Measurements from ENCODE around the gene CYBC1.
A peak's percentile ranks its signal among the peaks of the same experiment; 100 is the strongest.

GRCh38 chr17:82494236-82495055 is 43.9 kb upstream of the CYBC1 start:
- TF ChIP-seq NFRKB (IDR thresholded peaks at IDR 0.05) = no peak
- no peak for TF ChIP-seq SP1 (IDR thresholded peaks at IDR 0.05)
- TF ChIP-seq BHLHE40 (IDR thresholded peaks at IDR 0.05; ENCODE audit: borderline replicate concordance) = no peak
- peak; percentile 56; the same call in 1 of the 2 replicates for TF ChIP-seq ARNT (IDR thresholded peaks at IDR 0.05)
- TF ChIP-seq SUZ12 (IDR thresholded peaks at IDR 0.05) = no peak

All from HEK293T (cell line).